NCI-H1105 treated with DMSO at 0.1 percent for 48 hours (cell line): ENCODE measurements around the gene ABCC5.
"Not testable (repeated sequence)": the region's sequence is repeated elsewhere in the genome, so short reads cannot be mapped to it uniquely, and the experiment has no call there.

Experiments
- DNase-seq: peaks from one replicate; lab custom pipeline; 2025; lab: John Stamatoyannopoulos, UW

Gene ABCC5

DNA sequence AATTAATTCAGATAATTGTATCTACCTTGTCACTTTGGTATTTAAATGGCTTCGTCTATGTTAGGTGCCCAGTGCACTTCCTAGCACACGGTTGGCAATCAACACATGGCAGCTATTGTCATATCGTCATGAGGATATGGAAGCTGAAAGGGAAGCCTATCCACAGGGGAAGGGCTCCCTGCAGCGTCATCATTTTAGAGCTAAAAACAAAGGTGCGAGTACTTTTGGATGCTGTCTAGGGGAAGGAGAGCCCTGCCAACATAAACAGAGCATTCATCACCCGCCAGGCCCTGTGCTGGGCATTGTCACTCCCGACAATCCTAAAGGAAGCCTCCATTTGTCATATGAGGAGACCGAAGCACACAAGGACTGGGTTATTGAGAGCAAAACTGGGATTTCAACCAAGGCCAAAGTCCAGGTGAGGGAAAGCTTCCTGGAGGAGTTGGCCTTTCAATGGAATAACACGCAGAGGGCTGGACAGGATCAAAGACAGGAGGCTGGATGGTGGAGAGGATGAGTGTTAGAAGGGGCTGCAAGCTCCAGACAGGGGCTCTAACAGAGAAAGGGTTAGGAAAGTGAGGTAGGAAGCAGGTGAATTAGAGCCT, 125.0 kb downstream of the ABCC5 start:
- no peak for DNase-seq

GRCh38 chr3:183885766-183886165, 131.9 kb downstream of the ABCC5 start:
- no peak for DNase-seq

DNA sequence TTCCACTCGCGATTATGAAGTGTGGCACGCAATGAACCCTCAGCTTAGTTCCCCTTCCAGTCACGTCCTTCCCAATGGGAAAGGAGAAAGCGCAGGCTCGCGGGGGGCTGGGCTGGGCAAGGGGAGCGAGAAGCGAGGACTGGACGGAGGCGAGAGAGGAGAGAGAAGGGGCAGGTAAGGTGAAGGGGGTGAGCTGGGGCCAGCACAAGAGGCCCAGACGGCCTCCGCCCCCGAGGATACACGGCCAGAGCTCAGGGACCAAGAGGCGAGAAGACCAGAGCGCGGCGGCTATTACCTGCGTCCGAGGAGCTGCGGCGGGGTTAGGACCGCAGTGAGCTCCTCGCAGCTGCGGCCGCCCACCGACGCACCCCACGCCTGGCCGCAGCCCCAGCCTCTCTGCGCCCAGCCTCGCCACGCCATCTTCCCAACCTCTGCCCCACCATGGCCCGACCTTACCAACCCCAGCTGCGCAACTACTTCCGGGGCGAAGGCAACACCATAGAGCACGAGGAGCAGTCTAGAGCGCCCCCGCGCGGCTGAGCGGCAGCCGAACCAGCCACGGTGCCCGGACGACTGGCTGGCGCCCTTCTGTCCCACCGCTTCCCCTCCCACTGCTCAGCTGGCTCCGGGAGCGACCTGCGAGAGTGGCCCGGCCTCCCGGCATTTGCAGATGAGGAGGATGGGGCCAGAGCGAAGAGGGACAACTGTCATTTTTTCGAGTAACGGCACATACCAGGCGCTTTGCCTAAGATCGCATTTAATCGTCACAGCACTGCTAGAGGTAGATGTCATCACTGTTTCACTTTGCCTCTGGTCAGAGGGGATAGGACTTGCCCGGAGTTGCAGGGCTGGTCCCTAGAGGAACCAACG, 133.0 kb downstream of the ABCC5 start, which contains the start of gene PARL:
Gene PARL, minus strand, starts transcription at position 454 of the 870 bp plus-strand sequence. Its CDS starts 34 bp downstream, at position 420.
- DNase-seq: peak; percentile 96

GRCh38 chr3:183884097-183884426, 133.6 kb downstream of the ABCC5 start:
- no peak for DNase-seq

- DNase-seq: no peak
Observed at GRCh38 chr3:183883291-183884096, 134.2 kb downstream of the ABCC5 start.

DNA sequence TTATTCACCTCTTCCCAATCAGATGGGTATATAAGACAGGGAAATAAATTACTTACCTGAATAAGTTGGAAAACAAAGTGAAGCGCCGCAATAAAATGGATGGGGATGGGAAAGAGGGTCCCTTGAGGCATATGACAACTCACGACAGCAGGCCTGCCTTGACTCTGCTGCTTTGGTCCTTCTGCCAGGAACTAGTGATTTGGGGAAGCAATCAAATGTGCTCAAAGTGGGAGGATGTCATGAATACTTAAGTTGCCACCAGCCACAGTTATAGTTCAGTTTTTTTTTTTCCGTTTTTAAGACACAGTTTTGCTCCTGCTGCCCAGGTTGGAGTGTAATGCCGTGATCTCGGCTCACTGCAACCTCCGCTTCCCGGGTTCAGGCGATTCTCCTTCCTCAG, 137.6 kb downstream of the ABCC5 start:
- no peak for DNase-seq

GRCh38 chr3:183879243-183879642, 138.4 kb downstream of the ABCC5 start:
- no peak for DNase-seq

DNA sequence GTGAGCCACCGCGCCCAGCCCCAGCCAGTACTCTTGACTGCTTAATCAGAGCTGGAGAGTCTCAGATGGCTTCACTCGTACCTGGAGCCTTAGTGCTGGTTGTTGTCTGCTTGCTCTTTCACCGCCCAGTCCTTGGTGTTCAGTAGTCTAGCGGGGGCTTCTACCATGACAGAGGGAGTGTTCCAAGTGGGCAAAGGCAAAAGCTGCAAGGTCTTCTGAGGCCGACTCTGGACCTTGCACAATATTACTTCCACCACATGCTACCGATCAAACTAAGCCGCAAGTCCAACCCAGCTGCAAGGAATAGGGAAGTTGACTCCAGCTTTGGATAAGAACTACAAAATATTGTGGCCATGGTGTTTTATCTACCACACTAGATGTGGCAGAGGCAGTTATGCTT, 139.6 kb downstream of the ABCC5 start:
- DNase-seq: no peak

DNA sequence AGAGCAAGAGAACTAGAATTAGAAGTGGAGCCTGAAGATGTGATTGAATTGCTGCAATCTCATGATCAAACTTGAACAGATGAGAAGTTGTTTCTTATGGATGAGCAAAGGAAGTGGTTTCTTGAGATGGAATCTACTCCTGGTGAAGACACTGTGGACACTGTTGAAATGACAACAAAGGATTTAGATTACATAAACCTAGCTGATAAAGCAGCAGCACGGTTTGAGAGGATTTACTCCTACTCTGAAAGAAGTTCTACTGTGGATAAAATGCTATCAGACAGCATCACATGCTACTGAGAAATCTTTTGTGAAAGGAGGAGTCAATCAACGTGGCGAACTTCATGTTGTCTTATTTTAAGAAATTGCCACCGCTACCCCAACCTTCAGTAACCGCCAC, 140.5 kb downstream of the ABCC5 start:
- DNase-seq: not testable (repeated sequence)

DNA sequence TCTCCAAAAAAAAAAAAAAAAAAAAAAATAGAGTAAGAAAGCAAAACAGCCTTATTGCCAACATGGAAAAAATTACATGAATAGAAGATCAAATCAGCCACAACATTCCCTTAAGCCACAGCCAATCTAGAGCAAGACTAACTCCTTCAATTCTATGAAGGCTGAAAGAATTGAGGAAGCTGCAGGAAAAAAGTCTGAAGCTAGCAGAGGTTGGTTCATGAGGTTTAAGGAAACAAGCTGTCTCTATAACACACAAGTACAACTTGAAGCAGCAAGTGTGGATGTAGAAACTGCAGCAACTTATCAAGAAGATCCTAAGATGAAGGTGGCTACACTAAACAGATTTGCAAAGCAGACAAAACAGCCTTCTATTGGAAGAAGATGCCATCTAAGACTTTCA, 142.3 kb downstream of the ABCC5 start:
- no peak for DNase-seq

DNA sequence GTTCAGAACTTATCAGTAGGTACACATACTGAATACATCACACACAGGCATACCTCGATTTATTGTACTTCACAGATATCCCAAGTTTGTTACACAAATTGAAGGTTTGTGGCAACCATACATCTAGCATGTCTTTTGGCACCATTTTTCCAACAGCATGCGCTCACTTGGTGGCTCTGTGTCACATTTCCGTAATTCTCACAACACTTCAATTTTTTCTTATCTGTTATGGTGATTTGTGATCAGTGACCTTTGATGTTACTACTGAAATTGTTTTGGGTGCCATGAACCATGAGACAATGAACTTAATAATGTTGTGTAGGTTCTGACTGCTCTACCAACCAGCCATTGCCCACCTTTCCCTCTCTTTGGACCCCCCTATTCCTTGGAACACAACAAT, 143.8 kb downstream of the ABCC5 start:
- DNase-seq: no peak

- no peak for DNase-seq
Observed at GRCh38 chr3:183871541-183871940, 146.1 kb downstream of the ABCC5 start.

DNA sequence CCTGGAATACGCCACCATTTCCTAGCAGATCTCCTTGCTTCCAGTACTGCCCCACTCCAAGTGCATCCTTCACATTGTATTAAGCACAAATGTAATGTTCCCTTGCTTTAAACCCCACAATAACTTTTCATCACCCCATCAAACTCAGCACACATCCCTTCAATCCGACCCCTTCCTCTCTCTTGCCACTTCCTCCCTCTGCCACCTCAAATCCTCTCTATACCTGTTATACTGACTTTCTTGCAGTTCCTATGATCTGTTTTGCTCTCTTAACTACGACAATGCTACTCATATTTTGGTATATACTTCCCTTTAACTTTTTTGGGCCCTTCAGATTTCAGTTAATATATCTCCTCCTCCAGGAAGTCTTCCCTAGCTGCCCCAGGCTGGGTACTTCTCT, 147.1 kb downstream of the ABCC5 start:
- no peak for DNase-seq
